GM21717 (cell line): ENCODE results near the gene ADARB2.
A peak's percentile ranks its signal among the peaks of the same experiment; 100 is the strongest.

Source experiments
- ATAC-seq: cut with Tn5 transposase; IDR thresholded peaks from one replicate; pipeline ENCODE4 v1.9.1; 2021; ENCODE audit warnings: mild to moderate bottlenecking, moderate library complexity; ENCODE audit not compliant: unreplicated experiment

ADARB2 gene

DNA sequence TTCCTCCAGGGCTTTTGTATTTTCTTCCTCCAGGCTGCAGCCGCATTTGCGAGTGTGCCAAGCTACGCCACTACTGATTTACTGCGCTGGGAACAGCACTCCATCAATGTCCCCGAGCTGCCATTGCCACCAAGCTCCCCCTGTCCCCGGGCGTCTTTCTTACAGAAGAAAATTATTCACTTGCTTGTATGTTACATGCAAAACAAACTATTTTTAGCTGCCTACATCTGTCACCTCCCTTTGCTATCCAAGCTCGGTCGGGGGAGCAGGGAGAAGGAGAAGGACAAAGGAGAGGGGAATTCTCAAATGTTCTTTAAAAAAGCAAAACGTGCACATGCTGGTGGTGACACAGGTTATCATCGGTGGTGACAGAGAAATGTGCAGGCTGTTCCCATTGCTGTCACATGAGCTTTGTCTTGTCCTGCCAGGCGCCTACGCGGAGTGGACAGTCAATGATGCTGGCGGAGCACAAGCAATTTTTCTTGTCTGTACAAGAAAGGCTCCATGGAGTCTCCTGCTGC, 93.1 kb downstream of the ADARB2 start:
- no peak for ATAC-seq

DNA sequence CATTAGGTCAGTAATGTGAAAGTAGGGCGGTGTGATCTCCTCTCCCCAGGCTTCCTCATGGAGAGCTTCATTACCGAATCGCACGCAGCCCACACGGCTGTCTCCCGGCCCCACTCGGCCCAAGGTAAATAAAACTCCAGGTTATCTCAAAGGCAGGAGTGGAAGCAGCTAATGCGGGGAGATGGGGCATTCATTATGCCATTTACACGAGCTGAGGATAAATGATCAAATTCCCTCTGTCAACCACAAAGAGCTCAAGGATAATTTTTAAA, 93.5 kb downstream of the ADARB2 start:
- no peak for ATAC-seq

DNA sequence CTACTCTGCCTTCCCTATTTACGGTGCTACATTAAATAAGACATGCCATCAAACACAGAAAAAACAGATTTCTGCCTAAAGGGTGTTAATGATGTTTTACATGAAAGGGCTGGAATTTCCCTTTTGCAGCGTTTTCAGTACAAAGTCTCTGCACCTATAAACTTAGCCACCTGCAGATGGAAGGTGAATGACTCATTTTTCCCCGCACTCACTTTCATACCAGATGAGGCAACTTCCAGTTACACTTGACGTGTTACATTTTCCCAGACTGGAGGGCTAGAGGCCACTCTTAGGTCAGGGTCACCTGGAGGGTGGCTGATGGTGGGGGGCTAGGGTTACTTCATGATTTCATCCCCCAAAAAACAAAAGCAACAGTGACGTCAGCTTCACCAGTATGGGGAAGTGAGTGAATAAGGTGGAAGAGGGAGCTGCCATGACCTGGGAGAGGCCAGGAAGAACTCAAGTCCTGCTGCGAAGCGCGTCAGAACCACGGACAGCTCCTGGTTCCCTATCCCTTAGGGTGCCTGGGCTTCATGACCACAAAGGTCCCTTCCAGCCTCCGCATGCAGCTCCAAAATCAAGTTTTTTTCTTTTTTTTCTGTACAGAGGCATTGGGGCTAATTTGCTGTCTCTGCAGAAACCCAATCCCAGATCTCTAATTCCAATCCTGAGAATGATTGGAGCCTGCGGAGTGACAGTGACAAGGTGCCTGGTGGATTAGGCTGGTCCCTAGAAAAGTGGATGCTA, 94.0 kb downstream of the ADARB2 start:
- peak; percentile 57 for ATAC-seq

DNA sequence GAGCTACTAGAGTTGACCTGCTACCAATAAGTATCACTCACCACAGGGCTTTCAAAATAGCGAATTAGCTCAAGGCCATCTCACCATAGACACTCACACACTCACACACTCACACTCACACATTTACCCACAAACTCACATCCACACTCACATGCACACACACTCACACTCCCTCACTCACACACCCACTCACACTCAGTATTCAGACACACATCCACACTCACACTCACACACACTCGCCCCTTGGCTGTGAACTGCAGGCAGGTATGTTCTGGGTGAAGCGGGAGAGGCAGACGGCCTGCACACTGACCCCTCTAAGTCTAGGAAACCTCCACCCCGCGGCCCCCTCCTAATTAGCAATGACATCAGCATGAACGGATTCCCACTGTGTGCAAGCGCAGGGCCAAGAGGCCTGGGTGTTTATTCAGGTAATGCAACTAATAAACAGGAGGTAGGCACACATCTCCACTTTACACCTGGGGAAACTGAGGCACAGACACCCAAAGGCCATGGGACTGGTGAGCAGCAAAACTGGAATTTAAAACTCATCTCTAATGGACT, 94.6 kb downstream of the ADARB2 start:
- no peak for ATAC-seq

DNA sequence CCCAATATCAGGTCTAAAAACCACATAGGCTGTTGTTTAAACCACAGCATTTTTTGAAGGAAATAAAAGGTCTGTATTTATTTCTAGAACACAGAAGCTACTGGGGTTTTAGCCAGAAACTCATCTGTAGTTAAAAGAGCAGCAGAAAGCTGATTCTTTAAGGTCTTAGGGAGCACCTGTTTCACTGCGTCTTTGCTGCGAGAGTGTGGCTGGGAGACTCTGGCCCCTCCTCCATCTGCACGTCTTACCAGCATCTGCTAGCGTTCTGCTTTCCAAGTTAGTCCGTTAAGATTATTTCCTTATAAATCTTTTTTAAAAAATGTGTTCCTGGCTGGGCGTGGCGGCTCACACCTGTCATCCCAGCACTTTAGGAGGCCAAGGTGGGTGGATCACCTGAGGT, 95.9 kb downstream of the ADARB2 start:
- no peak for ATAC-seq

DNA sequence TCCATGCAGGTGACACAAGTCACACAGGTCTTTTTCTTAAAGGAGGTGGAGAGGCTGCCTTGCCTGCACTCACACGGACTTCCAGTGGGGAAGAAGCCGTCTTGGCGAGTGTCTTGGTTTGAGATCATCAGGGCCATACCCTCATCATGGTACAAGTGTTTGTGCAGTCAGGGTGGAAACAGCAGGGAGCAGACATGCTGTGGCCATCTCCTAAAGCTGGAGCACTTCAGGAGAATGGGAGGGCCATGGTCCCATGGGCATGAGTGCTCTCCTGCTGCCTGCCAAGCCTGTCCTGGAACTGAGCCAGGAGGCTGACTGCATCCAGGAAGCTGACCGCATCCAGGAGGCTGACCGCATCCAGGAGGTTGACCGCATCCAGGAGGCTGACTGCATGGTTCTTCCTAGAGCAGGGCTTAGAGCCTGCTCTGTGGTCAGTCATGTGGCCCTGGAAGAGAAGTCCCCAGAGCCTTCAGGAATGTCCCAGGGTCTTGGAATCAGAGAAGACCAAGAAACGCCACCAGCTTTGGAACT, 98.4 kb downstream of the ADARB2 start:
- no peak for ATAC-seq

DNA sequence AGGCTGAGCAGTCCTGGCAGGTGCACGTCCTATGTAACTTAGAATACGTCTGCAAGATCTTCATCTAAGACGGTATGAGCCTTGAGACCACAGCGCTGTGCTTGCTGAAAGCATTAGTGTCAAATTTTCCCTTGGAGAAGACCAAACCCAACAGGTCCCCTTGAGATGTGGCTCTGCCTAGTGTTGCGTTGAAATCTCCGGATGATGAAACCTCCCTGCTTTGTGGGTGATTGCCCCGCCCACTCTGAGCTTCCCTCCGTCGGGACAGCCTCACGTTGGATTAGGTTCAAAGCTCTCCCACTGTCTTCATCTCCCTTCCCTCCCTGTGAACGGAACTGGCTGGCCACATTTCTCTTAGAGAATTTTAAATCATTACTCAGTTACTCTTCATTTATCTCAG, 102.0 kb downstream of the ADARB2 start:
- no peak for ATAC-seq

DNA sequence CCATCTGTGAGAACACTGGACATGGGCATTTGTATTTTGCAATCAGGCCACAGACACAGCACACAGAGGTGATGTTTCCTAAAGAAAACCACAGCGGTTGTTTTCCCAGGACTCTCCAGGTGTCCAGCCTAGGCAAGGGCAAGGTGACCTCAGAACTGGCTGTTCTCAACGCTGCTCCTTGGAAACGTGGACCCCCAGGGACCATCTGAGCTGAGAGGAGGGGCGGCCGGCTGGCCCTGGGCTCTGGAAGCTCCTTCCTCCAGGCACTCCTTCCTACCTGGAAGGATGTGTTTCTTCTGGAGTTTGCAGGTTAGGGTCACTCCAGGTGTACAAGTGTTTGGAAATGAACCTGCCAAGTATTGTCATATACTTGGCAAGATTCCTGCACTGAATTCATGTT, 103.1 kb downstream of the ADARB2 start:
- ATAC-seq = no peak

DNA sequence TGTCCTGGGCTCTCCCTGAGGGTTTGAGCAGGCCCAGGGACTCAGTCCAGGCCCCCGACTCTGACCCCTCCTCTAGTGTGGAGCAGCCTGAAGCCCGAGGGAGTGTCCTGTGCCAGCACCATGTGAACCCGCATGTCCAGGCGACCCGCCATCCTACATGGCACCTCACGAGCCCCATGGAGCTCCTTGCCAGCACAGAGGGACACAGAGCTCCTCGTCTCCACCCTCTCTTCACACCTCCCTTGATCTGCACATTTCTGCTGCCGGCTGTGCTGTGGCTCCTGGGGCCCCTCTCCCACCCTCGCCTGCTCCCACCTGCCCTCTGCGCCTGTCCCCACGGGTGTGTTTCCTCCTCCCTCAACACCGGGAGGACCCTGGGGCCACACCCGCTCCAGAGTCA, 103.5 kb downstream of the ADARB2 start:
- no peak for ATAC-seq

DNA sequence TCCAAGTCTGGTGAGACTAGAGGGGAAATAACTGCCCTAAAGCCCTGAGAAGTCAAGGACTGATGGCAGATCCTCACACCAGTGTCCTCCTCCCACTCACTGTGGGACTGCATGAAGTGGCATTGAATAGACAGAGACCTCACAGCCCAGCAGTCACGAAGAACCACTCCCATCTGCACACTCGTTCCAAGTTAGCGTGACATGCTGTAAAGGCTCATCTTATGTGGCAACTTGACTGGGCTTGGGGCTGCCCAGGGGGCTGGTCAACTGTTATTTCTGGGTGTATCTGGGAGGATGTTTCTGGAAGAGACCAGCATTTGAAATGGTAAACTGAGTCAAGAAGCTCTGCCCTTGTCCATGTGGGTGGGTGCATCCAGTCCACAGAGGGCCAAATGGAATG, 104.7 kb downstream of the ADARB2 start:
- no peak for ATAC-seq

DNA sequence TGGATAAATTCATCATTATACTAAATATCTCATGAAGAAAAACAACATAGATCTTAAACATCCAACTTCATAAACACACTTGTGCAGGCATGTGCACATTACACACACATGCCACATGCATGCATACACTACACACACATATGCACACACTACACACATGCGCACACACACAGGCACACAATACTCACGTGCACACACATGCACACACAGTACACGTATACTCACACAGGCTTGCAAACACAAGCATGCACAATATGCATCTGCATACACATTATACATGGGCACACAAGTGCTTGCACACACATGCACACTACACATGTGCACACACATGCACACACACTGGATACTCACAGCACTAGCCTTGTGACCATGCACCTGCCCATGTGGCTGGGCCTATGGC, 105.2 kb downstream of the ADARB2 start:
- no peak for ATAC-seq

DNA sequence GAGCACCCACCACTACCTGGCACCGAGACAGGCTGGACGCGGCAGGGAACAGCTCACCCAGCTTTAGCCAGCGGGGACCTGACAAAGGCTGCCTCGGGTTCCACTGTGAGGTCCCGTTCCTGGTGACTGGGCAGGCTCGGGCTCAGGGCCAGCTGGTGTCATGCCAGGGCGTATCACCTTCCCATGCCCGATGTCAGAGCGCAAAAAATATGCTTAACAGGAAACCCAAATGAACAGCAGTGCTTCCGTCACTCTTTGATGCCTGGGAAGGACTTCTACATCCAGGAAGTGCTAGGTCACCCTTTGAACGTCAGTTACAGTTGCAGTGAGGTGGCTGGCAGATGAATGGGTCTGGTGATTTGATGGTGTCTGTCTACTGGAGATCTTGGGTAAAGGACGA, 106.0 kb downstream of the ADARB2 start:
- ATAC-seq = no peak

DNA sequence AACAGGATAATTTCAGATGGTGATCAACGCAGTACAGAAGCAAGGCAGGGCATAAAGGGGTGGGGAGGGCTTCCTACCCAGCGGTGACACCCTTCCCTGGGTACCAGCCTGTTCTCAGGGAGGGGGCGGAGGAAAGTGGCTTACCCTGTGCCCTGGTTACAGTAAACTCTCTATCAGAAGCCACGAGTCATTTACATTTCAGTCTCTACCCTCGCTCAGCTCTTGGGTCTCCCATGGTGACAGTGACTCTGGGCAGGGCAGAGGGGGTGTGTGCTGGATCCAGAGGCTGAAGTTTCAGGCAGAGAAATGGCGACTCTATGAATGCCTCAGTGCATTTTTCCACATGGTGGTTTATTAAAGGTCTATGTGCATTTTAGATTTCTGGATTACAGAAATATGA, 107.0 kb downstream of the ADARB2 start:
- no peak for ATAC-seq

DNA sequence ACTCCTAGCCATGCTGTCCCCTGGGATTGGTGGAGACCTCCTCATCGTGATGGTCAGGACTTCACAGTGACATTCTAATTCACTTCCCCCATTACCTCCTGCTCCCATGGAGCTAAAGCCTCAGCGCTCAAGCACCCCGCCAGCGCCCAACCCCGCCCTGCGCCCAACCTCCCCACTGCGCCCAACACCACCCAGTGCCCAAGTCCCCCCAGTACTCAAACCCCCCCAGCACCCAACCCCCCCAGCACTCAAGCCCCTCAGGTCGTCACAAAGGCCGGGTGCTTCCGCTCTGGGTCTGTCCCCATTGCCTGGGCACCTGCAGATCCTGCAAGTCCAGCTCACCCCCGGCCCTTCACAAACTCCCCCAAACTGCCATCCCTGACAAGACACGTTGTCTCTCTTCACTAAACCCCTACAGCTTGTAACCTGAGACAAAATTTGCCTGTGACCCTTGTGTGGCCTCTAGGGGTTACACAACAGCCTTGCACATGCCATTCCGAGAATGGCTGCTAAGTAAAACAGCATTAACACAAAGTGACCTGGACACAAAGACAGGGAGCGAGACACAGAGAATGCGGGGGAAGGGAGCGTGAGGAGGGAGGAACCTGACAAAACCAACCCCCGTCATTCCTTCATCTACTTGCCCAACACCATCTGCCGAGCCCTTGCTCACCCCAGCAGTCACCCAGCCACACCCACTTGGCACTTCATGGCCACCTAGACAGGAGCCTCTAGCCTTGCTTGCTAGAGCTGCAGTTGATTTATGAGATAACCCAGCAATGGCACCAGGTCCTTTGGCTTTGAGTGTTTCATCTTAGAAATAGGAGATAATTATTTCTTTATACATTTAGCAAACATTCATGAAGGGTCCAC, 107.8 kb downstream of the ADARB2 start:
- ATAC-seq = no peak

DNA sequence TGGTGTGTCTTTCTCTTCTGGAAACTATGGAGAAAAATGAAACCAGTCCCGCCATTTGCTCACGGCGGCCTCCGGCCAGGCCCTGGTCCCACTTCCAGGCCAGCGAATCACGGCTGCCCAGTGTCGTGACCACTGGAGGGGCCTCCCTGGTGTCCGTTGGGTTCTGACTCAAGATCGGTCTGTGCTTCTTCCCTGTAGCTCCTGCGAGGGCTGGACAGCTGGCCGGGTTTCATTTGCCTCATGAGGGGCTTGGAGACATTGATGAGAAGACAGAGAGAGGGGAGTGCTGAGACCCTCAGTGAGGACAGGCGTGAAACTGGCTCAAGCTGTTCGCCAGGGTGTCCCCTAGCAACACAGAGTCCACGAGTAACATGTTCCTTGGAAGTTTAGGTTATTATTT, 108.6 kb downstream of the ADARB2 start:
- ATAC-seq = no peak

DNA sequence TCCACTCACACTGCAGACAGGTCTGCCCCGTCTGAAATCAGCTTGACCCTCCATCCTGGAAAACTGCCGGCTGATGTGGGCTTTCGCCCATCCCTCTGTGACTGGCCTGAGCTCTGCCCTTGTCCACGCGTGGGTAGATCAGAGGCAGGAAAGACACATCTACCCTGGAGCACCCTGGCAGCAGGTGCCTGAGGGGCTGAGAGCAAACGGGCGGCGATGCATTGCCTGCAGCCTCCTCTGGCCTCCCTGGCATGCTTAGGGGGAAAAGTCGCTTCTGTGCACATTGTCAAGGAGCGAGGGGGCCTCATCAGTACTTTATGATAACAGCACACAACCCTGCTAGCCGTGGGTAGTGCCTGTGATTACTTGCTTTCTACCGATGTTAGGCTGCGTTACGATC, 109.4 kb downstream of the ADARB2 start:
- no peak for ATAC-seq

DNA sequence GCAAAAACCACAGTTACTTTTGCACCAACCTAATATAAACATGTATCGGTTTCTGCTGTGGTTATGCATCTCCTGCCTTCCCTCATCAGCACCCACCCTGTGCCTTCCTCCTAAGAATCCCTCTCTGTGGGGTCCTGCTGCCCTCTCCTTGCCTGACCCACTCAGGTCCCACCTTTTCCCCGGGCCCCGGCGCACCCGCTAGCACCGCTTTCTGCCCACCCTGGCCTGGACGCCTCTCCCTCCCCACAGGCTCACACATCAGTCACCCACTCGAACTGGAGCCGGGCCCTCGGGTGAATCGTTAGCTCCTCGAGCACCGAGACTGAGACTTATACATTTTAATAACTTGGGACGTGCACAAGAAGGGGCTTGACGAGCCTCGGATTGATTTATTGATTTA, 110.5 kb downstream of the ADARB2 start:
- ATAC-seq = no peak

DNA sequence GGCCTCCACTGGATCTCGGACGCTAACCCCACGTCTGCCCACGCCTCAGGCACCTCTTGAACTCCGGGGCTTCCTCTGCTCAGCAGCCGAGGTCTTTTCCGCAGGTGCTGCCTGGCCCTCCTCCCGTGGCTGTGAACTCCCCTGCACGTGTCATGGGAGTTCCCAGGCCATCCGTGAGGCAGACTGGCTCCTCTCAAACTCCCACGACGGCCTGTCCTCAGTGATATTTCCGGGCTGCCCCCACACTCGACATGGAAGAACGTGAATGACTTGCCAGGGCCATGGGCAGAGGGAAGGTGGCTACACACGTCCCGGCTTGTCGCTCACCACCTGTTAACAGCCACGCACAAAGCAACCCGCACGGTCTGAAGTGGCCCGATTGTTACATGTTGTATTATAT, 110.9 kb downstream of the ADARB2 start:
- no peak for ATAC-seq

DNA sequence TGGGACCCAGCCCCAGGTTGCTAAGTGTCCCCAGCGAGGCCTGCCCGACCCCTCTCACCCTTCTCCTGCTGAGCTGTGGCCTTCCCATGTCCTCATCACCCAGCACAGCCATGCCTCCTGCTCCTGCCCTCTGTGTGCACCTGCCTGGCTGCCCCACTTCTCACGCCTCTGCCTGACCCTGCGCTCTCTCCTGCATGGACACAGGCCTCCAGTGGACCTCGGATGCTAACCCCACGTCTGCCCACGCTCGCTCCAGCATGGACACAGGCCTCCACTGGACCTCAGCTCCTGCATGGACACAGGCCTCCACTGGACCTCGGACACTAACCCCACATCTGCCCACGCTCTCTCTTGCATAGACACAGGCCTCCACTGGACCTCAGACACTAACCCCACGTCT, 111.6 kb downstream of the ADARB2 start:
- ATAC-seq = no peak

DNA sequence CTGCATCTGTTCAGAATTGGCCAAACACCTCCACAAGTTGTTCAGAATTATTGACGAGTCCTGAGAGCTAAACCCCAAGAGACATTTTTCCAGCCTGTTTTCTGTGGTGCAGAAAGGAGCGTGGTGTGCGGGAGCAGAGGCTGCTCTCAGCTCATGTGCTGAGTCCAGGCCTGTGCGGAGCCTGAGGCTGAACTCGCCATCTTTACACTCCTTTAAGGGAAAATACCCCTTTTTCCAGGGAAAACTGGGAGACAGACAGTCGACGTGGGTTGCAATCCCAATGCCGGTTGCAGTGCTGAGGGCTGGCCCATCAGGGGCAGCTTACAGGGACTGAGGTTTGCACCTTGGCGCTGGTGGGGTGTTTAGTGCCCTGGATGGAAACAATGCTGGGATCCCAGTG, 112.2 kb downstream of the ADARB2 start:
- no peak for ATAC-seq

DNA sequence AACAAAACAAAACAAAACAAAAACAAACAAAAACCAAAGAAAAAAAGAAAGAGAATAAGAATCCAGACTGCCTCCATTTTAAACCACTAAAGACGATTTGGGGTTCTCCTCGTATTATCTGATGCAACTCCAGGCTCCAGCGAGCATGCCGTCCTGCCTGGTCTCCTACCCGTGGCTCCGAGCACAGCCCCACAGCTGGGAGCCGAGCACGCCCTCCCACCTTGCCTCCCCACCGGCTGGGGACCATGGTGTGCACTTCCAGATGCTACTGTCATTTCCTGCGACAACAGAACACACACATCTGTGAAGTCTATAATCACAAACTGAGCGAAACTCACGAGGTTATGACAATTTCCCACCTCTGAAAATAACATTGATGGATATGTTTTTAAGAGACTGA, 113.1 kb downstream of the ADARB2 start:
- ATAC-seq = no peak

DNA sequence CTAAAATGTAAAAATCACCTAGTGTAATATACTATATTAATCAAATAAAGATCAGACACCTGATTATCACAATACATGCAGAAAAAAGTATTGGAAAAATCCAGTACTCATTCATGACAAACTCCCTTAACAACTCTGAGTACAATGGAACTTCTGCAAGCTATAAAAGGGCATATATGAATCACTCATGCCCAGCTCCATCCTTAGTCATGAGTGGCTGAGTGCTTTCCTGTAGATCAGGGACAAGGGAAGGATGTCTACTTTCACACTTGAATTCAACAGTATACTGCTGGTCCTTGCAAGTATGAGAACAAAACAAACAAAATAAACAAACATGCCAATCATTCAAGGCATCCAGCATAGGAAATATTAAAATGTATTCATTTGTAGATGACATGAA, 116.5 kb downstream of the ADARB2 start:
- no peak for ATAC-seq
